ENCODE measurements around the gene KRT16.
A peak's percentile ranks its signal among the peaks of the same experiment; 100 is the strongest.
"Not testable (repeated sequence)": the region's sequence is repeated elsewhere in the genome, so short reads cannot be mapped to it uniquely, and the experiment has no call there.

Gene KRT16

DNA sequence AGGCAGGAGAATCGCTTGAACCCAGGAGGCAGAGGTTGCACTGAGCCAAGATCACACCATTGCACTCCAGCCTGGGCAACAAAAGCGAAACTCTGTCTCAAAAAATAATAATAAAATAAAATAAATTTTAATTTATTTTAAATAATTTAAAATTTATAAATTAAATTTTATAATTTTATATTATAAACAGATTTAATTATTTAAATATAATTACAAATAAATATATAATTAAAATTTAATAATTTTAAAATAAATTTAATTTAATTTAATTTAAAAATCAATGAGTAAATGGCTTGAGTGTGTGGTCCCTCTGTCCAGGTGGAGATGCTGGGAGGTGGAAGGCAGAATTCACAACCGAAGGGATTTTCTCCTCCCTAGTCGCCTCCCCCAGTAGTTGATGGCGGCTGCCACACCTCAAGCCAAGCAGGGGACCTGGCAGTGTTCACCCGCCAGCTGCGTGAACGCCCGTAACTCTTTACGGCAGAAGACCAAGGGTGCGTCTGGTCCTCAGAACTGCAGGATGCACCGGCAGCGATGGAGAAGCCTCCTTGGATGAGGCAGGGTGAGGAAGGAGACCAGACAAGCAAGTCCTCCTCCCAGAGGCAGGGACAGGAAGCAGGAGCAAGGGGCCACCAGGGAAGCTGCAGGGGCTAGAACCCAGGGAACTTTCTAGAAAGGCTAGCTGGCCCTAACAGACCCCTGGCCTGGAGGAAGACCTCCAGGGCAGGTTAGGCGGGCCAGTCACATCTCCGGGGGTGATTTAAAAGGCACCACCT is 34.7 kb upstream of the KRT16 start:
- no peak for DNase-seq

DNA sequence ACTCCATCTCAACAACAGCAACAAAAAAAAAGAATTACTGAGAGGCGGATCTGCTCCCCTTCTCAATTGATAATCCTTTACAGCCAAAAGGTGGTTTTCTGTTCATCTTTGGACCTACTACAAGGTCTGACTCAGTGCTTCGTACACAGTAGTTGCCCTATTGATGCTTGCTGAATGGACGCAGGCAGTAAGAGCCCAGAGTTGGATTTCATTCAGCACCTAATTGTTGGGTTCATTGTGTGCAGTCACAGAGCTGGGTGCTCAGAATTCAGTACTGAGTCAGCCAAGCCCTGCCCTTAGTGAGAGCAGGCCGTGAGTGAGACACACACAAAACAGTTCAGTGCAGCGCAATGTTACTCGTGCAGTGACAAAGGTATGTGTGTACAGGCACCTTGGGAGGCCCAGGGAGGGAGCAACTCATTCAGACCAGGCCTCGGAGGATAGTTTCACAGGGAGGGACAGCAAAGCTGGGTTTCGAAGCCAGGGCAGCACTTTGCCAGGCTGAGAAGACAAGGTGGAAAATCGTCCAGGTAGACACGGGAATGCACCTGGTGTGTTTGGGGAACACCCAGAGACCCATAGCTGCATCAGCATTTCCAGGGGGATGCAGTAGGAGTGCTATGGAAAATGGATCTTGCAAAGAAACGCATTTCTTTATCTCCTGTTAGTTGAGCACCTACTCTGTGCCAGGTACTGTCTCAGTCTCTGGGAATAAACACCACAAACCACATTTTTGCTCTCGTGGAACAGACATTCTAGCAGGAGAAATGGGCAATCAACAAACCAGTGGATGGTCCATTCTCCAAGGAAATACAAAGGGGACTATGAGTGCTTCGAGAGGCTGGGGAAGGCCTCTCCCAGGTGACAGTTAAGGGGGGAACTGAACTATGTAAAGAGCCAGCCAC is 29.9 kb upstream of the KRT16 start:
- DNase-seq = no peak

DNA sequence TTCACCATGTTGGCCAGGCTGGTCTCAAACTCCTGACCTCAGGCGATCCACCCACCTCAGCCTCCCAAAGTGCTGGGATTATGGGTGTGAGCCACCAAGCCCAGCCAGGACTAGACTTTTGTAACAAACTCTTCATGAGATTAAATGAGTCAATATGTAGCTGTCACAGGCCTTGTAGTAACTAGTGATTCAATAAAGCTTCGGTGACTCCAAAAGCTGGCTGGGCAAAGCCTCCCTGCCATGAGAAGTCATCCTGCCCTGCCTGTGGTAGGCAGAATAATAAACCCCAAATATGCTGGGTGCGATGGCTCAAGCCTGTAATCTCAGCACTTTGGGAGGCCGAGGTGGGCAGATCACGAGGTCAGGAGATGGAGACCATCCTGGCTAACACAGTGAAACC is 28.0 kb upstream of the KRT16 start:
- not testable (repeated sequence) for DNase-seq

DNA sequence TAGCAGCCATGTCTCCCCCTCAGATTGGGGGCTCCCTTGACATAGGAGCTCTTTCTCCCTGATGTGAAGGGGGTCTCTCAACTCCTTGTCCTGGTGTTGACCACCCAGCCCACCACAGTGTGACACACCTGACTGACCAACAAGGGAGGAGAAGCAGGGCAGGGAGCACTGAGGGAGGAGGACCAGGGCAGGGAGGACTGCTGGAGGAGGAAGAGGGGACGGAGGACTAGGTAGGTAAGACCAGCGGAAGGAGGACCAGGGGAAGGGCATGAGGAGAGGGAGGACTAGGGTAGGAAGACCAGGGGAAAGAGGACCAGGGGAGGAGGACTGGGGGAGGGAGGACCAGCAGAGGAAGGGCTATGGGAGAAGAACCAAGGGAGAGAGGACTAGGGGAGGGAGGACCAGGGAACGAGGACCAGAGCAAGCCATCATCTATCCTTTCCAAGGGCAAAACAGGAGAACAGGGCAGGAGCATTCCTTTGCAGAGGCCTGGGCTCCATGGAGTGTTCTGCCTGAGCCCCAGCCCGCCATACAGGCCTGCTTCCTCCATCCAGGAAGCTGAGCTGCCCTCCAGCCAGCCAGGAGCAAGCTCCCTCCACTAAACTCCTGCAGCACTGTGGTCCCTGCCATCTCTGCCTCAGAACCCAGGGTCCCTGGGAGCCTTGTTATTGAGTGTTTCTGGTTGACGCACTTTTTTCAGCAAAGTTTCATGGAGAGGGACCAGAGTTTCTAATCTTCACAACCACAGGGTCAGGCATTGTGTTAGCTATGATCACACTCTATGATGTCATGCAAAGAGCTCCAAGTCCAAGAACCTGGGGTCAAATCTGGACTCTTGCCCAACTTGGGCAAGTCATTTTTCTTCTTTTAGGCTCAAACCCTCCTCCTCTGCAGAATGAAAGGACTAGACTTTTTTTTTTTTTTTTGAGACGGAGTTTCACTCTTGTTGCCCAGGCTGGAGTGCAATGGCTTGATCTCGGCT is 27.2 kb upstream of the KRT16 start:
- DNase-seq = no peak

DNA sequence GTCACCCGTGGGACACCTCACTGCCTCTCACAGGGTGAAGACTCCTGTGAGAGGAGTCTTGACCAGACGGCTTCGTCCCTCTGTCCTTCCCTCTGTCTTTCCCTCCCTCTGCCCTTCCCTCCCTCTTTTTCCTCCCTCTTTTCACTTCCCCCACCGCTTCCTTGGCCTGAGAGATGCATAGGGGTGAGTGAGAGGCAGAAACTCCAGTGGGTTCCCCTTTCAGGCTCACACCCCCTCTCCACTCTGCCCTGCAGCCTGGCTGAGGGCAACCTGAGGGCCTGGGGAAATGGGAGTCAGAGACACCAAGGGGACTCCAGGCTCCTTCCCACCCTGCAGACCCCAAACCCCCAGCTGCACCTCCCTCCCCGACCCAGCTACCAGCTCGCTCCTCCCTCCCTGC is 26.4 kb upstream of the KRT16 start:
- no peak for DNase-seq

DNA sequence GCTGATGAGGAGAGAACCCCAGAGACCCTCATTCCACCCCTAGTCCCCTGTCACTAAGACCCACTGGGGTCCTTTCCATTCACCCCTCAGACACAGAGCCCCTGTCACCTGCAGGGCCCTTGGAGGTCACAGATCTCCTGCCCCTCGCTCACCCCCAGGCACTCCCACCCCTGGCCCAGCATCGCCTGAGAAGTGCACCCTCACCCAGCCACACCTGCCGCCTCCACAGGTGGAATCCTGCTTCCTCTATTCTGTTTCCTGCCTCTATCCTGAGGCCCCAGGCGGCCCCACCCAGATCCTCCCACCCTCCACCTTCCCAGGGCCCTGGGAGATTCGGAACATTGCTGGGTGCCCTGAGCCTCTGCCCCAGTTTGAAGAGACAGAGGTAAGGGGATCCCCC is 25.6 kb upstream of the KRT16 start:
- DNase-seq = no peak

DNA sequence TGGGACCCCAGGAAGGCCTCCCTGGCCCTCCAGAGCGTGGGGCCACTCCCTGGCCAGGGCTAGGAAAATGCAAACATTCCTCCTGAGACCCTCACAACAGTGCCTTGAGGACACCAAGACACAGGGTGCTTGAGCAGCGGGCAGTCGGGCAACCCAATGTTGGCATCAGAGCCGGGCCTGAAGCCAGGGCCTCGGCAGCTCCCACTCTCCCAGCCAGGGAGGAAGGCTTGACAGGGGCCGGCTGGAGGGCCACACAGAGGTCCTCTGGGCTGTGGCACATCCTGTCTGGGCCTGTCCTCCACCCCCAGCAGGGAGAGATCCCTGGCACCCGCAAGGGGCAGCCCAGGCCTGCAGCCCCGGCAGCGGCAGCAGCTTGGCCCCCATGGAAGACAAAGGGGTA is 24.1 kb upstream of the KRT16 start:
- no peak for DNase-seq

DNA sequence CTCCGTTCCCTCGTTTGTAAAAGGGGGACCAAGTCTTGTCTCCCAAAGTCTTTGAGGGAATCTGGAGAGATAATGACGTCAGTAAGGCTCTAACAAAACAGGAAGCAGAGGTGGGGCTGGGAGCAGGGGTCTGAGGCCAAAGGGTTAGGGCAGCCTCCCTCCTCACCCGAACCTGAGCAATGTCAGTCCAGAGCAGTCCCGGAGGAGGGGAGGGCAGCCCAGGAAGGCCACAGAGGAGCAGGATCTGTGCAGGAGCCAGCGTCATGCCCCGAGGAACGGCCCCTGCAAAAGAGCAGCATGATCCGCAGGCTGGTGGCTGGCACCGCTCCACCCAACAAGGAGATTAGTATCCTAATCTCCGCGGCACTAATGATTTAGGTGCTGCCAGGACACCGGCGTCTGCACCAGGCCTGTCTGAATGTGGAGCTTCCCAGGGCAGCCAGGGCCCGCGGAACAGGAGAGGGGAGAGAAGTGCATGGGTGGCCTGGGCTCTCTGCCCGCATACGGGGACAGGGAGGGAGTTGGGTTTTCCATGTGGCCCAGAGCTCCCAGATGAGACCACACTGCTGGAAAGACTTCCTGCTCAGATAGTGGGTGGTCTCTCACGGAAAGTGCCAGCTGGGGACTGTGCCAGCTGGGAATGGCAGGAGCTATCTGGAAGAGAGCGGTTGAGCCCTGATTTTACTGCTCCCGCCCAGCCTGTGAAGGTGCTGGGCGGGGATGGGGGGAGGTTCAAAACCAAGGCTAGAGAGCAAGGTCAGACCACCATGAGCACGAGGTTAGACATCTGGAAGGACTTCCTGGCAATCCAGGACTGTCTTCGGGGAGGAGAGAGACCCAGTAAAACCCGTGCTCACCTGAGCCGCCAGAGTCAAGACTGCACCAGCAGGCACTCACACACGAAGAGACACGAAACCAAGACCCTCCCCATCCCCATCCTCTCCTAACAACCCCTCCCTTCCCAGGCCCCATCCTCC is 22.8 kb upstream of the KRT16 start:
- DNase-seq = peak in 1 of 2 experiments; percentile 8

DNA sequence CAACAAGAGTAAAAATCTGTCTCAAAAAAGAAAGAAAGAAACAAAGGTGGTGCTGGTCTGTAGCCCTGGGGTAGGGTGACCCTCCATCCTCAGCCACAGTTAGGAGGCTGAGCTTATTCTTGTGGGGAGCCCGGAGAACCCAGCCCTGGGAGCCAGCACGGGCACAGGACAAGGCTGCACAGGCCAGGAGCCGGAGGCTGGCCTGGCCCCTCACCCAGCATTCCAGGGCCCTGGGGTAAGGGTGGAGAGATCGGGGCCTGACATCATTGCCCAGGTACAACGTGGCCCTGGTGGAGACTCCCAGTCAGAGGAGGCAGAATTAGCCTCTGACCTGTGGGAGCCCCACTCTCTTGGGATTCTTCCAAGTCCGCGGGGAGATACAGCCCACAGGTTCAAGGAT is 22.1 kb upstream of the KRT16 start:
- no peak for DNase-seq

DNA sequence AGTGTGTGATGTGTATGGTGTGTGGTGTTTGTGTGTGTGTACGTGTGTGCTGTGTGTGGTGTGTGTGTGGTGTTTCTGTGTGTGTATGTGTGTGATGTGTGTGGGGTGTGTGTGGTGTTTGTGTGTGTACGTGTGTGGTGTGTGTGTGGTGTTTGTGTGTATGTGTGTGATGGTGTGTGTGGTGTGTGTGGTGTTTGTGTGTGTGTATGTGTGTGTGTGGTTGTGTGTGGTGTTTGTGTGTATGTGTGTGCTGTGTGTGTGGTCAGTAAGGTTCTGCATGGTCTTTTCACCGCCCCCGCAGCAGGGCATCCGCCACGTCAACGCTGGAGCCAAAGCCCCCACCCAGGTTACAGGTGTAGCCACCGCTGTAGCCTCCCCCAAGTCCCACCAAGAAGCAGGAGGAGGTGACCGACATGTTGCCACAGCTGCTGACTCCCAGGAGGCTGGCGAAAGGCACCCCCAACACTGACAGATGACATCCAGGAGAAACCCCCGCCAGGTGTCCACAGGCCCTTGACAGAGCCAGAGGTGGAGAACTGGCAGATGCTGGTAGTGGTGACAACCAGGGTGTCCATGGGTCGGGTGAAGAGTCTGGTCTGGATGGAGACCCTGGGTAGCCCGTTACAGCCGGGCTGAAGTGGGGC is 21.1 kb upstream of the KRT16 start:
- no peak for DNase-seq

DNA sequence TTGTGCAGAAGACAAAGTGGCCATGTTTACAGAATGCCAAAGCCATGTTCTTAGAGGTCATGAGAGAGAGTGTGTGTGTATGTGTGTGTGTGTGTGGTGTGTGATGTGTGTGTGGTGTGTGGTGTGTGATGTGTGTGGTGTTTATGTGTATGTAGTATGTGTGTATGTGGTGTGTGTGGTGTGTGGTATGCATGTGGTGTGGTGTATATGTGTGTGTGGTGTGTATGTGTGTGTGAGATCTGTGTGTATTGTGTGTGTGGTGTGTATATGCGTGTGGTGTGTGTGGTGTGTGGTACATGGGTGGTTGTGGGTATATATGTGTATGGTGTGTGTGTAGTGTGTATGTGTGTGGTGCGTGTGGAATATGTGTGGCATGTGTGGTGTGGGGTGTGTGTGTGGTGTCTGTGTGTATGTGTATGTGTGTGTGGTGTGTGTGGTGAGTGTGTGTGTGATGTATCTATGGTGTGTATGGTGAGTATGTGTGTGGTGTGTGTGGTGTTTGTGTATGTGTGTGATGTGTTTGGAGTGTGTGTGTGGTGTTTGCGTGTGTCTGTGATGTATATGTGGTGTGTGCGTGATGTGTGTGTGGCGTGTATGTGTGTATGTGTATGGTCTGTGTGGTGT is 20.0 kb upstream of the KRT16 start:
- DNase-seq = no peak

DNA sequence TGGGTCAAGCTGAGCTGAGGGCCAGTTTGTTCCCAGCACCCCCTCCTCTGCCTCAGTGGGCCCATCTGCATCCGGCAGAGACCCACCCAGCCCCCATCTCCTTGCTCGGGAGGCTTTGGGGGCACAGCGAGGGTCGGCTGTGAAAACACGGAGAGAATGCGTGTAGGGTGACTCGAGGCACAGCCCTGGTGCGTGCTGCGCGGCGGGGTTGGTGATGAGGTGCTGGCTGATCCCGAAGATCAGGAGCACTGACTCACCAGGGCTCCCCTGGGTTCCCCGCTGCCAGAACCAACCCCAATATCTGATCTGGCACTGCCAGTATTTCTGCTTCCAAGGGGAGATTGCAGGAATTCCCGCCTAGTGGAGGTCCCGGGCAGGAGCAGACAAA is 19.3 kb upstream of the KRT16 start:
- DNase-seq = no peak

DNA sequence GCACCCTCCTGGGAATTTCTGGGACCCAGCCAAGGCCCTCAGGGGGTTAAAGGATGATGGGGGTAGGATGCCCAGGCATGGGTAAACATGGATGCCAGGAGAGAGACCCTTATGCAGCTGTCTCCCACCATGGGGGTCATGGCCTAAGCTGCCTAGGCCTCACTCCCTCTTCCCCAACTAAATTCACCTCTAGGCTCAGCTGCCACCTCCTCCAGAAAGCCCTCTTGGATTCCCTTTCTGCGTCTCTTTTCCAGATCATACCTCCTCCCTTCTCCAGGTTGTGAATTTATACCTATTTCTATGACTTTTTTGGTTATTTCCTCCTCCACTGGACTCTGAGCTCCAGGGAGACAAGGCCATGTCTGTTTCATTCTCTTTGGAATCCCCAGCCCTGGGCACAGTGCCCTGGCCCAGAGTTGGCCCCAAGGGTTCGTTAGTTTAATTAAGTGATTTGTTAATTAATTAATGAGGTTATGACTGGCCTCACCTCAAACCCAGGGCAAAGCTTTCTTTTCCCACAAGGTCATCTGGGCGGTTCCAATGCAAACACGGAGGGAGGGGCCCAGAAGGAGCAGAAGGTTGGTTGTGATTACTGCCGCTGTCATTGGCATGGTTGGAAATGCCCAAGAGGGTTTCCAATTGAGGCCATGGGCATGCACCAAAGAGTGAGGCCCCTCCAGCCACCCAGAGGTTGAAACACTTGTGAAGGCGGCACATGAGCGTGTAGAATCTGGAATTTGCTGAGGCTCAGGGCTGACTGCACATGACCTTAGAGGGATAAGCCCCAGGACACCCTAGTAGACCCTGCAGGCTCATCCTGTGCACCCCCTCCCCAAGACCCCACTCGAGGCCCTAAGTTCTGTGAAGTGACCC is 18.7 kb upstream of the KRT16 start:
- no peak for DNase-seq

DNA sequence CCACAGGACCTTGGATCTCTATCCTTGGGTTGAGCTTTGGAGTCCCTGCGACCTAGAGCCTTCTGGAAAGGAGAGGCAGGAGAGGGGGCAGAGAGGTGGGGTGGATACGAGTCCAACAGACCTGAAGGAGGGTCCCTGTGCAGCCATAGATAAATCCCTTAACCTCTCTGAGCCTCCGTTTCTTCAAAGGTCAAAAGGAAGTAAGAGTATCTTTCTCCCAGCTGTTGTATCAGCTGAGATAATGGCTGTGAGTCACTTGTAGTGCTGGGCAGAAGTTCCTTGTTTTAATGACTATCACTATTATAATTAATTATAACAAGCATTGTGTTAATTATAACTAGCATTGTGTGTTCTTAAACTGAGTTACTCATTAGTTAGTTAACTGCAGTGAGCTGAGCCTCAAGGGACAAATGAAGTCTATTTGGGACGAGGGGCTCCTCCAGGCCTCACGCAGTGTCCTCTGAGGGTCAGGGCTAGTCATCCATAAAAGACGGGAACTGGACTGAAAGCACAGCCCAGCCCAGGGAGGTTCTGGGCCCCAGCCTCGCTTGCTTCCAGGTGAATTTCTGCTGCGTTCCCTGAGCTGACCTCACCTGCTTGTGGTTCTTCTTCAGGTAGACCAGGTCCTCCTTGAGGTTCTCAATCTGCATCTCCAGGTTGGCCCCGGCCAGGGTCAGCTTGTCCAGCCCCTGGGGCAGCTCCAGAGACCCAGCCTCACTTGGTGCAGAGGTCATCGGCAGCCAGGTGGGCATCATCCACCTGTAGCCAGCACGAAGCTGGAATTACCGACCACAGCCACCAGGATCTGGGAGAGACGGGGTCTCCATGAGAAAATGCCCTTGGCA is 17.5 kb upstream of the KRT16 start:
- DNase-seq = no peak

DNA sequence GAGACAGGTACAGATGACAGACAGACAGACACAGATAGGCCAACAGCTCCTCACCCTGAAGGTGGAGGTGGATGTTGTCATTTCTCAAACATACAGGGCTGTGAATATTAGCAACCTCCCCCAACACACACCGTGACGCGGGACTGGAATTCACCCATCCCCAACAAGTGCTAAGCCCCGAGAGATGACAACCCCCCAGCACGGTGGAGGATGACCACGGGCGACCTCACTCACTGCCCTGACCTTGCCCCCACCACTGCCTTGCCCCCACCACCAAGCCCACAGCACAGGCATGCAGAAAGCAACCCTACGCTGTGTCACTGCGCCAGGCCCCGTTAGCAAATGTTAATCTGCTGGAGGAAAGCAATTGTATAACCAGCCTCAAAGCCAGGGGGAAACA is 16.7 kb upstream of the KRT16 start:
- DNase-seq = no peak

DNA sequence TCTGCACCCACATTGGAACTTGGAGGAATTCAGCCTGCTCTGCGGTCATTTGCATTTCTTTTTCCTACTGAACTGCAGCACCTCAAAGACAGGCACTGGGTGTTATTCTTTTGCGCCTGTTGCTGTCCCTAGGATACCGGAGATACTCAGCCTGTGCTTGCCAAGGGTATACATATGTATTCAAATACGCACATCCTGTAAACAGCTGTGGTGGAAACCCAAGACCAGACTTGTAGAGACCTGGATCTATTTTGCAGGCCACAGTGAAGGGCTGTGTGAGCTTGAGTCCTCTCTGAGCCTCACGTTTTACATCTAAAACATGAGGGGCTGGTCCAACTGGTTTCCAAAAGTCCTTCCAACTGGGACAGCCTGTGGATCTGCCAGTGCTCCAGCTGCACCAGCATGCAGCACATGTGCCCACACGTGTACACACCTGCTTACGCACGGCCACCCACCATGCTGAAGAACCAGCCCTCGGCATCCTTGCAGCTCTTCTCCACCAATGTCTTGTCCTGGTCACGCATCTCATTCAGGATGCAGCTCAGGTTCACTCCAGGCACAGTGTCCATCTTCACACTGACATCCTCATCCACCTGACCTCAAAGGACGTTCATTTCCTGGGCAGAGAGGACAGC is 16.2 kb upstream of the KRT16 start:
- DNase-seq = not testable (repeated sequence)

DNA sequence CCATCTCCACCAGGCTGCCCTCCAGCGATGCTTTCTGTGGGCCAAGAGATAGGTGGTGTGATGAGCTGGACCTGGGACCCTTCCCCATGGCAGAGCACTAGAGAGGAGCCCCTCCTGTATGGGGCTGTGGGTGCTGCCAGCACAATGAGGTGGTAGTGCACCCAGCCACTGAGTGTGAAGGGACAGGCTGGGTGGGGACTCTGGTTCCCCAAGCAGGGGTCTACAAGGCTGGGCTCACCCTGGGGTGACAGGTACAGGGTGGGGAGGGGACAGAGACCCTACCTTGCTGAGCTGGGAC is 15.5 kb upstream of the KRT16 start:
- not testable (repeated sequence) for DNase-seq

DNA sequence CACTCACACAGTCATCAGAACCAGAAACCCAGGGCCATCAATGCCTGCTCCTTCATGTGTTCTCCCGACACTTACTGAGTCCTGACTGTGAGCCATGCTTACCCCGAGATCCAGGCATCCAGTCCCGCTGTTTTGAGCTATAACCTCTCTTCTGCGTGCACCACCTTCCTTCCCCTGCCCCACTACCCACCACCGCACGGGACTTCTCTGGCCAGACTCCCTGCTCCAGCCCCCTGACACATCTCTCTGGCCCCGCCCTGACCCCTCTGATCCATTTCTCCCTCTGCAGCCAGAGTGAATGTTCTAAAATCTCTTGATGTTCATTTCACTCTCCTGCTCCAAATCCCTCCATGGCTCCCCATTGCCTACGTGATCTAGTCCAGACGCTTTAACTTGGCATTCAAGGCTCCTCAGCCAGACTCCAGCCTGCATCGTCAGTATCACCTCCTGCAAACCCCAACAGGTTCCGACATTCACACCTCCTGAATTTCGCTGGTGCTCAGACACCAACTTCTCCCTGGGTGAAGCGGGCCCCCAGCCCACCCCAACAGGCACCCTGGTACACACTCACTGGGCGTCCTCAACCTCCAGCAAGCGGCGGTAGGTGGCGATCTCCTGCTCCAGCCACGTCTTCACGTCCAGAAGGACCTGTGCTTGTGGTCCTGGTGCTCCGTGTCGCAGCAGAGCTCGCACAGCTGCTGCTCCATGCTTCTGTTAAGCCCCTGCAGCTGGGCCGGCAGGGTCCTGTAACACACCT is 14.9 kb upstream of the KRT16 start:
- DNase-seq = no peak

Measured in NCI-H446 (cell line).